ENCODE data around the gene IL9R.
"Not testable (repeated sequence)": the region's sequence is repeated elsewhere in the genome, so short reads cannot be mapped to it uniquely, and the experiment has no call there.

IL9R gene

DNA sequence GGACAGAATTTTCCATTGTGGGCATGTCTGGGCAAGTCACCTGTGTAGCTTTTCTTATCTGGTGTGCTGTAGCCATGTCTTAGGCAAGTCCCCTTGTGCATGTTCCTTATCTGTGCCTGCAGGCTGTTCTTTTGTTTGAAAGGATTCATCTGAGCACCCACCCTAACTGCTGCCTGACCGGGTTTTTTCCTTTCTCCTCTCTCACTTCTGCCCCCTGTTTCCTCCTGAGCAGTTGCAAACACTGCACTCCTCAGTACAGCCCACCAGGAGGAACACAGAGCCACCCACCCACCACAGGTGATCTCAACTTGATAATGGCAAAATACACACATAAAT is 29.2 kb upstream of the IL9R start:
- no peaks in the 10 kb centered on the region for H3K9me3 ChIP-seq (ENCODE audit: insufficient read depth, low read length)
- H3K27ac ChIP-seq (ENCODE audit: low read length): no peak overlapping the region
- no peak overlapping the region for H3K9ac ChIP-seq (ENCODE audit: low read length)
- H3K4me2 ChIP-seq (ENCODE audit: low read length): no peak overlapping the region
- TF ChIP-seq EZH2phosphoT487 (IDR thresholded peaks at IDR 0.05; ENCODE audit: low read depth): no peak
- TF ChIP-seq, protein P1, sequence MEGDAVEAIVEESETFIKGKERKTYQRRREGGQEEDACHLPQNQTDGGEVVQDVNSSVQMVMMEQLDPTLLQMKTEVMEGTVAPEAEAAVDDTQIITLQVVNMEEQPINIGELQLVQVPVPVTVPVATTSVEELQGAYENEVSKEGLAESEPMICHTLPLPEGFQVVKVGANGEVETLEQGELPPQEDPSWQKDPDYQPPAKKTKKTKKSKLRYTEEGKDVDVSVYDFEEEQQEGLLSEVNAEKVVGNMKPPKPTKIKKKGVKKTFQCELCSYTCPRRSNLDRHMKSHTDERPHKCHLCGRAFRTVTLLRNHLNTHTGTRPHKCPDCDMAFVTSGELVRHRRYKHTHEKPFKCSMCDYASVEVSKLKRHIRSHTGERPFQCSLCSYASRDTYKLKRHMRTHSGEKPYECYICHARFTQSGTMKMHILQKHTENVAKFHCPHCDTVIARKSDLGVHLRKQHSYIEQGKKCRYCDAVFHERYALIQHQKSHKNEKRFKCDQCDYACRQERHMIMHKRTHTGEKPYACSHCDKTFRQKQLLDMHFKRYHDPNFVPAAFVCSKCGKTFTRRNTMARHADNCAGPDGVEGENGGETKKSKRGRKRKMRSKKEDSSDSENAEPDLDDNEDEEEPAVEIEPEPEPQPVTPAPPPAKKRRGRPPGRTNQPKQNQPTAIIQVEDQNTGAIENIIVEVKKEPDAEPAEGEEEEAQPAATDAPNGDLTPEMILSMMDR (IDR thresholded peaks at IDR 0.05; ENCODE audit: low read depth, low read length): no peak
- no peak overlapping the region for H3K4me3 ChIP-seq (ENCODE audit: low read length)
- H3K4me1 ChIP-seq (ENCODE audit: low read length): no peaks in the 10 kb centered on the region
- H3K36me3 ChIP-seq (replicated peaks; ENCODE audit: low read depth, low read length): no peaks in the 10 kb centered on the region
- H3K79me2 ChIP-seq (ENCODE audit: low read length): no peaks in the 10 kb centered on the region
- no peak overlapping the region for H2AFZ ChIP-seq (ENCODE audit: low read depth, low read length)
- H4K20me1 ChIP-seq (ENCODE audit: insufficient read depth, low read length): no peaks in the 10 kb centered on the region
- no peaks in the 10 kb centered on the region; the same call in 1 of the 2 replicates for H3K27me3 ChIP-seq (ENCODE audit: low read depth, low read length)

DNA sequence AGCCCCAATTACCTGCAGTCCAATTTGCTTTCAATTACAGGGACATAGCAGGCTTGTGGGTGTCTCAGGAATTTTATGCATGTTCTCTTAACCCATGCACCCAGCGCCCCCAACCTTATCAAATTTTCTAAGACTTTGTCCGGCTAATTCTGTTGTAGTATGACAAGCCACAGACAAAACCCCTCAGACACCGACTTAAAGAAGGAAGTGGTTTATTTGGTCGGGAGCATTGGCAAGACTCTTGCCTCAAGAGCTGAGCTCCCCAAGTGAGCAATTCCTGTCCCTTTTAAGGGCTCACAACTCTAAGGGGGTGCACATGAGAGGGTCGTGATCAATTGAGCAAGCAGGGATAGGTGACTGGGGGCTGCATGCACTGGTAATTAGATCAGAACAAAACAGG is 28.7 kb upstream of the IL9R start:
- Histone ChIP-seq H3K4me1 (ENCODE audit: low read length) (no peaks in the 10 kb centered on the region), H3K36me3 (replicated peaks; ENCODE audit: low read depth, low read length) (no peaks in the 10 kb centered on the region), H3K27me3 (ENCODE audit: low read depth, low read length) (no peaks in the 10 kb centered on the region; the same call in 1 of the 2 replicates), H4K20me1 (ENCODE audit: insufficient read depth, low read length) (no peaks in the 10 kb centered on the region), H3K4me2 (ENCODE audit: low read length) (no peak overlapping the region), H3K4me3 (ENCODE audit: low read length) (no peak overlapping the region), H3K27ac (ENCODE audit: low read length) (no peak overlapping the region), H3K9ac (ENCODE audit: low read length) (no peak overlapping the region), H2AFZ (ENCODE audit: low read depth, low read length) (no peak overlapping the region), H3K9me3 (ENCODE audit: insufficient read depth, low read length) (no peaks in the 10 kb centered on the region), H3K79me2 (ENCODE audit: low read length) (no peaks in the 10 kb centered on the region)
- TF ChIP-seq, protein P1 (IDR thresholded peaks at IDR 0.05; ENCODE audit: low read depth, low read length): no peak
- no peak for TF ChIP-seq EZH2phosphoT487 (IDR thresholded peaks at IDR 0.05; ENCODE audit: low read depth)

DNA sequence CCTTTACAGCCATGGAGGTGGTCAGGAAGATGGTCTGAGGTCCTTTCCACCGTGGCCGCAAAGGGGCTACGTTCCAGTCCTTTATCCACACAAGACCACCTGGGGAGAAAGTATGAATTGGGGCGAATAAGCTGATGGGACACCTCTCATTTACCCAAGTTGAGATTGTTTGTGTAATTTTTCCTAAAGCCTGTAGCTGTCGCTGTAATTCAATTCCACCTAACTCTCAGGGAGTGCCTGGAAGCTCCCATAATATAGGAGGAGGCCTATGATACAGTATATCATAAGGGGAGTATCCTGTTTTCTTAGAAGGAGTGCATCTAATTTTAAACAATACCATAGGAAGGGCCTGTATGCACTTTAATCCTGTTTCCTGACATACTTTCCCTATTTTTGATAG is 25.8 kb upstream of the IL9R start:
- H3K27ac ChIP-seq (ENCODE audit: low read length); H3K36me3 ChIP-seq (replicated peaks; ENCODE audit: low read depth, low read length); H3K9me3 ChIP-seq (ENCODE audit: insufficient read depth, low read length); H3K4me3 ChIP-seq (ENCODE audit: low read length); H3K27me3 ChIP-seq (ENCODE audit: low read depth, low read length); H3K4me1 ChIP-seq (ENCODE audit: low read length); H3K4me2 ChIP-seq (ENCODE audit: low read length); H3K79me2 ChIP-seq (ENCODE audit: low read length); H2AFZ ChIP-seq (ENCODE audit: low read depth, low read length); H4K20me1 ChIP-seq (ENCODE audit: insufficient read depth, low read length); H3K9ac ChIP-seq (ENCODE audit: low read length): not testable (repeated sequence)

DNA sequence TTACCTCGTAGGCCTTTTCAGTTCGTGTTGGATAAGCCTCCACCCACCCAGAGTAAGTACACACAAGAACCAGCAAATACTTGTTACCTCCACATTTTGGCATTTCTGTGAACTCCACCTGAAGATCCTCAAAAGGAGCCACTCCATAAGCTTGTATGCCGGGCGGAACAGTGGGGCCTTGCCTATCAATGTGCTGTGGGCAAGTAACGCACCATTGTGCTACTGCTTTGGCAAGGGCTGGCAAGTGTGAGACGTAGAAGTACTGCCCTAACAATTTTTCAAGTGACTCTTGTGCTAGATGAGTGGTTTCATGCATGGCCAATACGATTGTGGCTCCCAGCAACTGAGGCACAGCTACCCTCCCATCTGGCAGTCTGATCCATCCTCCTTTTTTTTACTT is 25.3 kb upstream of the IL9R start:
- not testable (repeated sequence) for H3K9me3 ChIP-seq (ENCODE audit: insufficient read depth, low read length); H3K4me3 ChIP-seq (ENCODE audit: low read length); H4K20me1 ChIP-seq (ENCODE audit: insufficient read depth, low read length); H3K27me3 ChIP-seq (ENCODE audit: low read depth, low read length); H3K4me2 ChIP-seq (ENCODE audit: low read length); H3K79me2 ChIP-seq (ENCODE audit: low read length); H2AFZ ChIP-seq (ENCODE audit: low read depth, low read length); H3K9ac ChIP-seq (ENCODE audit: low read length); H3K36me3 ChIP-seq (replicated peaks; ENCODE audit: low read depth, low read length); H3K4me1 ChIP-seq (ENCODE audit: low read length); H3K27ac ChIP-seq (ENCODE audit: low read length)

DNA sequence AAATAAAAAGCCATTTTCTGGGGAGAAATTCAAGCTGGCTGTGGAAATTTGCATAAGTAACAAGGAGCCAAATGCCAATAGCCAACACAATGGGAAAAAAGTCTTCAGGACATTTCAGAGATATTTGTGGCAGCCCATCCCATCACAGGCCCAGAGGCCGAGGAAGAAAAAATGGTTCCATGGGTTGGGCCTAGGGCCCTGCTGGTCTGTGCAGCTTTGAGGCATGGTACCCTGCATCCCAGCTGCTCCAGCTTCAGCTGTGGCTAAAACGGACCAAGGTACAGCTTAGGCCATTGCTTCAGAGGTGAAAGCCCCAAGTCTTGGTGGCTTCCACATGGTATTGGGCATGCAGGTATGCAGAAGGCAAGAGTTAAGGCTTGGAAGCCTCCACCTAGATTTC is 14.2 kb upstream of the IL9R start:
- Histone ChIP-seq H3K9ac (ENCODE audit: low read length) (no peak overlapping the region), H4K20me1 (ENCODE audit: insufficient read depth, low read length) (no peaks in the 10 kb centered on the region), H3K4me2 (ENCODE audit: low read length) (no peak overlapping the region), H2AFZ (ENCODE audit: low read depth, low read length) (no peak overlapping the region), H3K36me3 (replicated peaks; ENCODE audit: low read depth, low read length) (no peaks in the 10 kb centered on the region), H3K4me1 (ENCODE audit: low read length) (no peaks in the 10 kb centered on the region), H3K79me2 (ENCODE audit: low read length) (no peaks in the 10 kb centered on the region), H3K9me3 (ENCODE audit: insufficient read depth, low read length) (no peaks in the 10 kb centered on the region), H3K27ac (ENCODE audit: low read length) (no peak overlapping the region), H3K27me3 (ENCODE audit: low read depth, low read length) (no peaks in the 10 kb centered on the region), H3K4me3 (ENCODE audit: low read length) (no peak overlapping the region)
- TF ChIP-seq, protein P1 (IDR thresholded peaks at IDR 0.05; ENCODE audit: low read depth, low read length): no peak
- no peak for TF ChIP-seq EZH2phosphoT487 (IDR thresholded peaks at IDR 0.05; ENCODE audit: low read depth)

All from OCI-LY3 (cell line).